Ishikawa (cell line): Measurements from ENCODE around the gene SRP72.

ENCODE experiments used
- CEBPB ChIP-seq: IDR thresholded peaks from 2 replicates; pipeline ENCODE4 v1.6.1; 2012
- CREB1 ChIP-seq: IDR thresholded peaks from 2 replicates; pipeline ENCODE4 v1.6.1; 2012; ENCODE audit warnings: low read depth
- EGR1 ChIP-seq: IDR thresholded peaks from 2 replicates; pipeline ENCODE4 v1.6.1; 2012
- EP300 ChIP-seq: IDR thresholded peaks from 2 replicates; pipeline ENCODE4 v1.6.1; 2012; ENCODE audit warnings: borderline replicate concordance
- FOXM1 ChIP-seq: IDR thresholded peaks from 2 replicates; pipeline ENCODE4 v1.6.1; 2012; ENCODE audit warnings: low read depth, borderline replicate concordance
- NFIC ChIP-seq: IDR thresholded peaks from 2 replicates; pipeline ENCODE4 v1.6.1; 2012
- RAD21 ChIP-seq: IDR thresholded peaks from 2 replicates; pipeline ENCODE4 v1.6.1; 2012; ENCODE audit warnings: low read depth
- TAF1 ChIP-seq: IDR thresholded peaks from 2 replicates; pipeline ENCODE4 v1.6.1; 2012; ENCODE audit warnings: low read depth, mild to moderate bottlenecking
- TCF12 ChIP-seq: IDR thresholded peaks from 2 replicates; pipeline ENCODE4 v1.6.1; 2012; ENCODE audit warnings: low read depth
- TEAD4 ChIP-seq: IDR thresholded peaks from 2 replicates; pipeline ENCODE4 v1.6.1; 2012
- YY1 ChIP-seq: IDR thresholded peaks from 2 replicates; pipeline ENCODE4 v1.6.1; 2012; ENCODE audit warnings: low read depth
- ZBTB7A ChIP-seq: IDR thresholded peaks from 2 replicates; pipeline ENCODE4 v1.6.1; 2012; ENCODE audit warnings: low read depth
- TF ChIP-seq, protein P1 (sequence below): IDR thresholded peaks from 2 replicates; pipeline ENCODE4 v1.6.1; 2012
- TF ChIP-seq, protein P2 (sequence below): IDR thresholded peaks from 2 replicates; pipeline ENCODE4 v1.6.1; 2012
- TF ChIP-seq, protein P3 (sequence below): IDR thresholded peaks from 2 replicates; pipeline ENCODE4 v1.6.1; 2012; ENCODE audit warnings: low read depth, mild to moderate bottlenecking

Gene SRP72

DNA sequence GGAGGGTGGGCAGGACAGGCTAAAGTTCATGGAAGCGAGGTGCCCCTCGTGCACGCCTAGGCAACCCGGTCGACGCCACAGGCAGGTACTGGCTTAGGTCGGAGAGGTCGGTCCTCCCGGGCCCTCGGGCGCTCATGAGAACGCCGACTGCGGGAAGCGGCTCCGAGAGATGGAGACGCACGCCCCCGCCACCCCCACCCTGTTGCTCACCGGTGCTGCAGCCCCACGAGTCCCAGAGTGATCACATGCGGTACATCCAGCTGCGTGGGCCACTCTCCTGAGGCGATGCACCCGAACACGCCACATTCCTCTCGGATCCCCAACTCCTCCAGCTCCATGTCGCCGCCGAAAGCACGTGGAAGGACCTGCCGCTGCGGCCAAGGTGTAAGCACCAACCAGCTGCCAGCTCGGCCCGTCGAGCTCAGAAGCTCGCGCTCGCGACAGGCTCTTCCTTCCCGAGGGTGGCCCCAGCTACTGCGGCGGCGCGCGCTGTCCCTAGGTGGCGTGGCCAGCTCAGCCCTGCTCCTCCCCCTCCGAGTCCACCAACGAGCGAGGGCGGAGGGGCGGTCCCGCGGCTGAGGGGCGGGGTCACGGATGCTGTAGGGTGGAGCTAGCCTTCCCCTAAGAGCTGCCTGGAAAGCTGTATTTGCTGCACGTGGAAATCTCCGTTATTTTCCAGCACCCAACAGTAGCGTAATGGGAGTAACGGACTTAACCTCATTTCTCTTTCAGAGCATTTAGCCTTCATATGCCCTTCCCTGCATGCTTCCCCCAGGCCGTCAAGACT, 32.1 kb upstream of the SRP72 start, which contains the start of gene PPAT:
PPAT (minus strand) TSS at position 476 of the 787 bp plus-strand sequence; CDS start at position 338, 138 bp downstream.
- TF ChIP-seq EGR1 (peak; percentile 59), TAF1 (peak; percentile 52; the same call in 1 of the 2 replicates), YY1 (peak; percentile 69), TCF12 (peak; percentile 40), NFIC (no peak), EP300 (no peak; the same call in 1 of the 2 replicates), CREB1 (no peak)
- TF ChIP-seq, protein P1, sequence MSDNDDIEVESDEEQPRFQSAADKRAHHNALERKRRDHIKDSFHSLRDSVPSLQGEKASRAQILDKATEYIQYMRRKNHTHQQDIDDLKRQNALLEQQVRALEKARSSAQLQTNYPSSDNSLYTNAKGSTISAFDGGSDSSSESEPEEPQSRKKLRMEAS: peak; percentile 98
- TF ChIP-seq, protein P2, sequence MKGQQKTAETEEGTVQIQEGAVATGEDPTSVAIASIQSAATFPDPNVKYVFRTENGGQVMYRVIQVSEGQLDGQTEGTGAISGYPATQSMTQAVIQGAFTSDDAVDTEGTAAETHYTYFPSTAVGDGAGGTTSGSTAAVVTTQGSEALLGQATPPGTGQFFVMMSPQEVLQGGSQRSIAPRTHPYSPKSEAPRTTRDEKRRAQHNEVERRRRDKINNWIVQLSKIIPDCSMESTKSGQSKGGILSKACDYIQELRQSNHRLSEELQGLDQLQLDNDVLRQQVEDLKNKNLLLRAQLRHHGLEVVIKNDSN: peak; percentile 28; the same call in 1 of the 2 replicates

DNA sequence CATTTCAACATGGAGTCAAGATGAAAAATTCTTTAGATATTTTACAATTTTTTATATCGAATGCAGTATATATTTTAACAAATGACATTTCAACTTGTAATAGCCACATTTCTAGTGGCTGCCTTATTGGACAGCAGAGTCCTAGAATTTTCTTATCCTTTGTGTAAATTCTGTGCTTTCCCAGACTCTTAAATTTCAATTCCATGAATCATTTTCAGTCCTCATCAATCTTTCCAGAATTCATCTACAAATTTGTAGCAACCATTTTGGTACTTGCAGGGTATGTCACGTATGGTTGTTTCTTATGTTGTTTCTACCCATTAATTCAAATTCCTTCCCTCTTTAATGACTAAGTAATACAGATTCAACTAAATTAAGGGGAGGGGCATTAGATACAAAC, 28.7 kb upstream of the SRP72 start:
- TF ChIP-seq, protein P3, sequence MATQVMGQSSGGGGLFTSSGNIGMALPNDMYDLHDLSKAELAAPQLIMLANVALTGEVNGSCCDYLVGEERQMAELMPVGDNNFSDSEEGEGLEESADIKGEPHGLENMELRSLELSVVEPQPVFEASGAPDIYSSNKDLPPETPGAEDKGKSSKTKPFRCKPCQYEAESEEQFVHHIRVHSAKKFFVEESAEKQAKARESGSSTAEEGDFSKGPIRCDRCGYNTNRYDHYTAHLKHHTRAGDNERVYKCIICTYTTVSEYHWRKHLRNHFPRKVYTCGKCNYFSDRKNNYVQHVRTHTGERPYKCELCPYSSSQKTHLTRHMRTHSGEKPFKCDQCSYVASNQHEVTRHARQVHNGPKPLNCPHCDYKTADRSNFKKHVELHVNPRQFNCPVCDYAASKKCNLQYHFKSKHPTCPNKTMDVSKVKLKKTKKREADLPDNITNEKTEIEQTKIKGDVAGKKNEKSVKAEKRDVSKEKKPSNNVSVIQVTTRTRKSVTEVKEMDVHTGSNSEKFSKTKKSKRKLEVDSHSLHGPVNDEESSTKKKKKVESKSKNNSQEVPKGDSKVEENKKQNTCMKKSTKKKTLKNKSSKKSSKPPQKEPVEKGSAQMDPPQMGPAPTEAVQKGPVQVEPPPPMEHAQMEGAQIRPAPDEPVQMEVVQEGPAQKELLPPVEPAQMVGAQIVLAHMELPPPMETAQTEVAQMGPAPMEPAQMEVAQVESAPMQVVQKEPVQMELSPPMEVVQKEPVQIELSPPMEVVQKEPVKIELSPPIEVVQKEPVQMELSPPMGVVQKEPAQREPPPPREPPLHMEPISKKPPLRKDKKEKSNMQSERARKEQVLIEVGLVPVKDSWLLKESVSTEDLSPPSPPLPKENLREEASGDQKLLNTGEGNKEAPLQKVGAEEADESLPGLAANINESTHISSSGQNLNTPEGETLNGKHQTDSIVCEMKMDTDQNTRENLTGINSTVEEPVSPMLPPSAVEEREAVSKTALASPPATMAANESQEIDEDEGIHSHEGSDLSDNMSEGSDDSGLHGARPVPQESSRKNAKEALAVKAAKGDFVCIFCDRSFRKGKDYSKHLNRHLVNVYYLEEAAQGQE: no peak
- no peak for TF ChIP-seq CREB1
- TF ChIP-seq, protein P1: no peak
- no peak for TF ChIP-seq EP300
- no peak for TF ChIP-seq TAF1
- no peak for TF ChIP-seq RAD21
- TF ChIP-seq YY1: no peak
- no peak for TF ChIP-seq EGR1
- no peak for TF ChIP-seq TEAD4
- no peak for TF ChIP-seq TCF12
- TF ChIP-seq, protein P2: no peak
- TF ChIP-seq FOXM1: no peak
- TF ChIP-seq CEBPB: no peak
- no peak for TF ChIP-seq NFIC
- TF ChIP-seq ZBTB7A: no peak

DNA sequence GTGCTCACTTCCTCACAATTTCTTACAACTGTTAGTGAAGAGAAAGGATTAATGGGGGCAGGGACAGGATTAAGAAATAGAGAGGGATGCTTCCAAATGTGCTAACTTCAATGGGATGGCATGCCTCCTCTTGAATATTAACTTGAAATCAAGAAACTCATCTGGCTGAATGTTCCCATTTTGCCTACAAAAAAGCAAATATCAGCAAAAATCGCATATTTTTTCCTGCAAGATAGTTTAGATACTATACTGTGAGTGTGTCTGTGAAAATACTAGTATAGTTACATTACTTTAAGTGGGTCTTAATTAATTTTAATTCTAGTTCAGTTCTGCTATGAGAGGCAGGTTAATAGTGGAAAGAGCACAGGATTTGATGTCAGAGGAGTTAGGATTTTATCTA, 26.4 kb upstream of the SRP72 start:
- TF ChIP-seq, protein P1: no peak
- no peak for TF ChIP-seq CREB1
- TF ChIP-seq ZBTB7A: no peak
- no peak for TF ChIP-seq TEAD4
- TF ChIP-seq, protein P3: no peak
- TF ChIP-seq EP300: no peak
- no peak for TF ChIP-seq NFIC
- no peak for TF ChIP-seq TAF1
- no peak for TF ChIP-seq TCF12
- TF ChIP-seq EGR1: no peak
- no peak for TF ChIP-seq CEBPB
- TF ChIP-seq, protein P2: no peak
- TF ChIP-seq YY1: no peak
- no peak for TF ChIP-seq FOXM1
- no peak for TF ChIP-seq RAD21

DNA sequence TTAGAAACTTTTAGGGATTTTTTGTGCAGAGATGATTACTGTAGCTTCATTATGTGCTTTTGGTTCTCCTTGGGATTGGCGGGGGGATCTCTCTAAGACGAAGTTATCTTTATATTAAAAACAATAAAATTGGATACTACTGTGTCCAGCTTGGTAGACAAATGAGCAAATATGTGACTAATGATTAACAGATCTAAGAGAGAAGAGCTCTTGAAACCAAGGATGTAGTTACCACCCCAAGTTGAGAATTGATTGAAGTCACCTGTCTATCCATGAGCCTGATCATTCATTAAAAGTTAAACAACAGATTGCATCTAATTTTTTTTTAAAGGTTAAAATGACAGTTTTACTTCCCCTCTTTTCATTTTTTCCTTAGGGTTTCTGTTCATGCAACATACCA, 22.7 kb upstream of the SRP72 start:
- TF ChIP-seq EP300 (no peak), RAD21 (no peak), TEAD4 (no peak), NFIC (no peak), ZBTB7A (no peak), FOXM1 (no peak)
- TF ChIP-seq, protein P3: no peak
- TF ChIP-seq, protein P1: no peak
- TF ChIP-seq, protein P2: no peak
